NCI-H510A (cell line): Measurements from ENCODE around the gene MAP1LC3B2.

Source experiments
- DNase-seq: peaks from one replicate; lab custom pipeline; 2025; lab: John Stamatoyannopoulos, UW

Gene MAP1LC3B2

GRCh38 chr12:116615141-116615861 is 56.1 kb downstream of the MAP1LC3B2 start:
- no peak for DNase-seq

DNA sequence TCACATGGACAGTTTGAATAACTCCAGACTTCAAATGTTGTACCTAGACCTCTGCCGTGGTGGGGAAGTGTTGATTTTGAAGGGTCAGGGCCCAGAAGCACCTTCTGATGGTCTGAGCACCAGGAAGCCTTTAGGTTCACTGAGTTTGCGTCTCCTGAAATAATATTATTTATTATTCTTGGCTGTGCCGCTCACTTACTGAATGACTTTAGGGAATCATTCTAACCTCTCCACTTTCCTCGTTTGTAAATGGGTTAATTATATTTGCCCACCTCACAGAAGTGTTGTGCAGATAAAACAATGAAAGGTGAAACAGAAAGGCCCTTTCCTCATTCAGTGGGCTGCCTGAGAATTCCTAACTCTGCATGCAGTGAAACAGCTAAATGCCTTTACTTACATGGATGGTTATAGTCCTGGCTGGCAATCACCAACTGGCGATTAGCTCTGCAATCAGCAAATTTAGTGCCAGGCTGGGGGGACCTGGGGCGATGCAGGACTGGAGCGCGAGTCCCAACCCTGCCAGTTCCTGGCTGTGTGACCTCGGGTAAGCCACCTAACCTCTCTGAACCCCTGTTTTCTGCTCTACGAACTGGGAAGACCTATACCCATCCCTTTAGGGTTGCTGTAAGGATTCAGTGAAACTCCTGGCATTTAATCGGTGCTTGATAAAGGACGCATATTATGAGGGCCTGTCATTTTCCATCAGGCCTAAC is 57.5 kb downstream of the MAP1LC3B2 start:
- no peak for DNase-seq

DNA sequence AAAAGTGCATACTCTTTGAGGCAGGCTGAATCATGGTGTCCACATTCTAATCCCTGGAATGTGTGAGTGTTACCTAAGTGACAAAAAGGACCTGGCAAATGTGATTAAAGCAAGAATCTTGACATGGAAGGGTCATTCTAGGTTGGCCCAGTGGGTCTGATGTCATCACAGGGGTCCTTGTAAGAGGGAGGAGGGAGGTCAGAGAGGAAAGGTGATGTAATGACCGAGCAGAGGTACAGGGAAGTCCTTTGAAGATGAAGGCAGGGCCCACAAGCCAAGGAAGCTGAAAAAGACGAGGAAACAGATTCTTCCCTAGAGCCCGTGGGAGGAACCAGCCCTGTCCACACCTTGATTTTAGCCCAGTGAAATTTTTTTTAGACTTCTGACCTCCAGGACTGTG is 60.1 kb downstream of the MAP1LC3B2 start:
- DNase-seq = no peak

DNA sequence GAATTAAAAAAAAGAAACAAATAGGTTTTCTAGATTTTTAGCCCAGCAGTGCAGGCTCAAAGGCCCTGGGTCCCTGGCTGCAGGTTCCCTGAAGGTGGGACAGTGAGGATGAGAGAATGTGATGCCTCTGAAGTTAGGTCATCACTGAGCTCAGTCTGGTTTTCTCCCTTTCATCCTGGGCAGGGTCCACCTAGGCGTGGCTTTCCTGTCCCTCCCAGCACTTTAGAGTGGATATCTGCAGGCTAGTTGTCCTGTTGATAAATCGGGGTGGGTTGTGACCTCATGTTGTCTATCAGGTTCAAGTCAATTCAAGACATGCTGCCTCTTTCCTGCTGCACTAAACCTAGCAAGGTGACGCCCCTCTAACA is 60.9 kb downstream of the MAP1LC3B2 start:
- DNase-seq = no peak

GRCh38 chr12:116620492-116621191 is 61.5 kb downstream of the MAP1LC3B2 start:
- no peak for DNase-seq

DNA sequence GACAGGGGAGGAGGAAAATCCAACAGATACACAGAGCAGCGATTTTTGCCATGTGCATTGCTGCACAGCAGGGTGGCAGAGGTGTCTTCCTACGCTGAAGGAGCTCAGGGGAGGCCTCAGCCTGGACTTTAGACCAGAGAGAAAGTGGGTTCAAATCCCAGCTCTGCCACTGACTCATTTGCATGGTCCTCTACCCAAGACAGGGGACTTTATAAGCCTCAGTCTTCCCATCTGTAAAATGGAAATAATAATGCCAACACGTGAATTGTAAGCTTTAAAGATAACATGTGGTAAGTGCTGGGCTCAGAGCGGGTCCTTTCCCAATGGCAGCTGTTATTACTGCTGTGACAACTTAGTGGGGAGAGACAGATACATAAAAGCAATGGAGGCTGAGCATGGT is 62.0 kb downstream of the MAP1LC3B2 start:
- DNase-seq = no peak

DNA sequence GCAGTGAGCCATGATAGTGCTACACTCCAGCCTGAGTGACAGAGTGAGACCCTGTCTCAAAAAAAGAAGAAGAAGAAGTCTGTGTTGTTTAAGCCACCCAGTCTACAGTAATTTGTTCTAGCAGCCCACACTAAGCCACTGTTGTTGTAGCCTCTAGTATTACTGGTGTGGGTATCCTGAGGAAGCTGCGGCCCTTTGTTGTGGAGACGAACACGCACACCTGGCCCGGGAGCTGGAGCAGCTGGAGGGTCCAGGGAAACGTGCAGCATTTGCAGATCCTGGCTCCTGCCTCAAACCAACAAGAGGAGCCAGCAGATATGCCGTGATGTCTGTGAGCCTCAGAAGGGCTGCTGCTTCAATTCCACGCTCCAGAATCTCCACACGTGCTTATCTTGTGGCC is 65.3 kb downstream of the MAP1LC3B2 start:
- no peak for DNase-seq

- no peak for DNase-seq
These were observed 67.0 kb downstream of the MAP1LC3B2 start for GRCh38 chr12:116626153-116626552.
